Measurements from ENCODE around the gene FGD5.

Gene FGD5

DNA sequence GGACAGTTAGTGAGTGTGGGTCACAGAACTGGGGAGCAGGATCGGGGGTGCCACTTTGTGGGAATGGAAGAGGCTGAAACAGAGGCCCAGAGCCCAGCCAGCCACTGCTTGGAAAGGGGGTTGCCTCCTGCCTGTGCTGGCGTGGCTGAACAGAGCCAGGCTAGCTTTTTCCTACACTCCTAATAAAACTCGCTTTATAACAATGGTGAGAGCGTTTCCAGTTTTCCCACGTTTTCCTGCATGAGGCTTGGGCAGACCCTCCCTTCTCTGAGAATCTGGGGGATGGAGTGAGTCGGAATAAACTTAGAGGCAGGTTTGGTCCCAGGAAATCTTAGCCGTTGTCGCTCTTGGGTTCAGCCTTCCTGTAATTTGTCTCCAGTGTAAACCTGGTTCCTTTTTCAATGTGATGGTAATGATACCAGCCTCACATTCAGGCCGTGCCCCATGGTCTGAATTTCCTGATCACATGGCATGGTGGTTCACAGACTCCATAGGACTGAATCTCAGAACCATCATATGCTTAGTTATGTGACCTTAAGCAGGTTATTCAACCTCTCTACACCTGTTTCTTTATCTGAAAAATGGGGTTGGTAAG lies 6.5 kb upstream of the FGD5 start:
- no peak overlapping the region for H3K4me3 ChIP-seq (ENCODE audit: low read length)
- TF ChIP-seq, protein P1, sequence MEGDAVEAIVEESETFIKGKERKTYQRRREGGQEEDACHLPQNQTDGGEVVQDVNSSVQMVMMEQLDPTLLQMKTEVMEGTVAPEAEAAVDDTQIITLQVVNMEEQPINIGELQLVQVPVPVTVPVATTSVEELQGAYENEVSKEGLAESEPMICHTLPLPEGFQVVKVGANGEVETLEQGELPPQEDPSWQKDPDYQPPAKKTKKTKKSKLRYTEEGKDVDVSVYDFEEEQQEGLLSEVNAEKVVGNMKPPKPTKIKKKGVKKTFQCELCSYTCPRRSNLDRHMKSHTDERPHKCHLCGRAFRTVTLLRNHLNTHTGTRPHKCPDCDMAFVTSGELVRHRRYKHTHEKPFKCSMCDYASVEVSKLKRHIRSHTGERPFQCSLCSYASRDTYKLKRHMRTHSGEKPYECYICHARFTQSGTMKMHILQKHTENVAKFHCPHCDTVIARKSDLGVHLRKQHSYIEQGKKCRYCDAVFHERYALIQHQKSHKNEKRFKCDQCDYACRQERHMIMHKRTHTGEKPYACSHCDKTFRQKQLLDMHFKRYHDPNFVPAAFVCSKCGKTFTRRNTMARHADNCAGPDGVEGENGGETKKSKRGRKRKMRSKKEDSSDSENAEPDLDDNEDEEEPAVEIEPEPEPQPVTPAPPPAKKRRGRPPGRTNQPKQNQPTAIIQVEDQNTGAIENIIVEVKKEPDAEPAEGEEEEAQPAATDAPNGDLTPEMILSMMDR (conservative IDR thresholded peaks at IDR 0.05; ENCODE audit: low read depth, low read length), result no peak
- DNase-seq (ENCODE audit: low read depth), result no peak

DNA sequence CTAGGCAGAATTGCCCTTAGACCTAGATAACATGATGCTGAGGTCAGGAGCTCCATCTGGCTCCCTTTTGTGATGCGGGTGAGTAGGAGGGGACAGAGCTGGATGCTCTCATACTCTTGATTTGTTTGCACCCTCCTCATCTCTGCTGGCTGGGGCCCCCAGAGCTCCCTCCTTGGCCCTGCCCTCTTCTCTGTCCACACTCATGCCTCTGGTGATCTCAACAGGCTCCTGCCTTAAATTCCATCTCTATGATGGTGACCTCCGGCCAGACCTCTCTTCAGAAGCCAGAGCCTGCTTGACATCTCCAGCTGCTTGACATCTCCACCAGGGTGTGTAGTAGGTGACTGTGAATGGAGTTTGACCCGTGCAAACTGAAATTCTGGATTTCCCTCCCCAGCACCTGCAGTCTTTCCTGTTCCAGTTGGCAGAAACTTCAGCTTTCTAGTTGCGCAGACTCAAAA lies 4.3 kb upstream of the FGD5 start:
- TF ChIP-seq, protein P1 (conservative IDR thresholded peaks at IDR 0.05; ENCODE audit: low read depth, low read length), result no peak
- H3K4me3 ChIP-seq (ENCODE audit: low read length), result no peak overlapping the region
- DNase-seq (ENCODE audit: low read depth), result no peak

DNA sequence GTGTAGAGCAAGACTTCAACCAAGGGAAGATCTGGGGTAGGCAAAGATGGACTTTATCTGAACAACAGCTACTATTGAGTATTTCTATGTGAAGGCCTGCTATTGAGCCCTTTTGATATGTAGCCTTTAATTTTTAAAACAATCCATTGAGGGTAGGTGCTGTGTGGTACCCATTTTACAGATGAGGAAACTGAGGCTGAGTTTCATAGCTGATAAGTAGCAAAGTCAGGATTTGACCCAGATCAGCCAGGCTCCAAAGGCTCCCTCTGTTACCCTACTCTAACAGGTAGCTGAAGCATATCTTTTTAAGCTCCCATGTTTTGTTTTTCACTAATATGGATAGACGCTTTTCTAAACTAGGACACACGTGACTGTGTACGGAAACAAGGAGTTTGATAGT lies 2.4 kb upstream of the FGD5 start:
- H3K4me3 ChIP-seq (ENCODE audit: low read length), result no peak overlapping the region
- no peak for DNase-seq (ENCODE audit: low read depth)
- TF ChIP-seq, protein P1 (conservative IDR thresholded peaks at IDR 0.05; ENCODE audit: low read depth, low read length), result no peak

DNA sequence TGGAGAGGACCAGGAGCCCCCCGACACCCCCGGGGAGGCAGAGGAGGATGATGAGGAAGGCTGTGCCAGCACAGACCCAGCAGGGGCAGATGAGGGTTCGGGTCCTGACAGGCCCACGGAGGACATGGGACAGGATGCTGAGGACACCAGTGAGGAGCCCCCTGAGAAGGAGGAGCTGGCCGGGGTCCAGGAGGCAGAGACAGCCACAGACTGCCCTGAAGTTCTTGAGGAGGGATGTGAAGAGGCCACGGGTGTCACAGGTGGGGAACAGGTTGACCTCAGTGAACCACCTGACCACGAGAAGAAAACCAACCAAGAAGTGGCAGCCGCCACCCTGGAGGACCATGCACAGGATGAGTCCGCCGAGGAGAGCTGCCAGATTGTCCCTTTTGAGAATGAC lies 909 bp downstream of the FGD5 start:
- TF ChIP-seq, protein P1 (conservative IDR thresholded peaks at IDR 0.05; ENCODE audit: low read depth, low read length), result no peak
- H3K4me3 ChIP-seq (ENCODE audit: low read length), result no peak overlapping the region

DNA sequence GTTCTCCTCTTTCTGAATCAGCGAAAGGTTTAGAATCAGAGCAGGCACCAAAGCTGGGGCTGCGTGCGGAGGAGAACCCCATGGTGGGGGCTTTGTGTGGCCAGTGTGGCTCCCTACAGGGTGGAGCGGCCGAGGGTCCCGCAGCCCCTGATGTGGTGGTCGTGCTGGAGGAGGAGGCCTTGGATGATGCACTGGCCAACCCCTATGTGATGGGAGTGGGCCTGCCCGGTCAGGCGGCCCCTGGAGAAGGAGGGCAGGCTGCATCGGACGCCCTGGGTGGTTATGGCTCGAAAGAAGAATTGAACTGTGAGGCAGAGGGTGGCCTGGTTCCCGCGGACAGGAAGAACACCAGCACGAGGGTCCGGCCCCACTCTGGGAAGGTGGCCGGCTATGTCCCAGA lies 1.4 kb downstream of the FGD5 start:
- DNase-seq (ENCODE audit: low read depth), result no peak
- TF ChIP-seq, protein P1 (conservative IDR thresholded peaks at IDR 0.05; ENCODE audit: low read depth, low read length), result no peak
- H3K4me3 ChIP-seq (ENCODE audit: low read length), result no peak overlapping the region

More for the DNA sequence above, 909 bp downstream of the FGD5 start:
- DNase-seq (ENCODE audit: low read depth), result no peak

DNA sequence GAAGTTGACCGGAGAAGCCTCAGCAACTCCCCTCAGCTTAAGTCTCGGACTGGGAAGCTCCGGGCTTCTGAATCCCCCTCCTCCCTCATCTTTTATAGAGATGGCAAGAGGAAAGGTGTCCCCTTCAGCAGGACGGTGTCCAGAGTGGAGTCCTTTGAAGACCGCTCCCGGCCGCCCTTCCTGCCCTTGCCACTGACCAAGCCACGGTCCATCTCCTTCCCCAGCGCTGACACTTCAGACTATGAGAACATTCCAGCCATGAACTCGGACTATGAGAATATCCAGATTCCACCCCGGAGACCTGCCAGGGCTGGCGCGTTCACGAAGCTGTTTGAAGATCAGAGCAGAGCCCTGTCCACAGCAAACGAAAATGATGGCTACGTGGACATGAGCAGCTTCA lies 2.4 kb downstream of the FGD5 start:
- no peak for DNase-seq (ENCODE audit: low read depth)
- TF ChIP-seq, protein P1 (conservative IDR thresholded peaks at IDR 0.05; ENCODE audit: low read depth, low read length), result no peak

DNA sequence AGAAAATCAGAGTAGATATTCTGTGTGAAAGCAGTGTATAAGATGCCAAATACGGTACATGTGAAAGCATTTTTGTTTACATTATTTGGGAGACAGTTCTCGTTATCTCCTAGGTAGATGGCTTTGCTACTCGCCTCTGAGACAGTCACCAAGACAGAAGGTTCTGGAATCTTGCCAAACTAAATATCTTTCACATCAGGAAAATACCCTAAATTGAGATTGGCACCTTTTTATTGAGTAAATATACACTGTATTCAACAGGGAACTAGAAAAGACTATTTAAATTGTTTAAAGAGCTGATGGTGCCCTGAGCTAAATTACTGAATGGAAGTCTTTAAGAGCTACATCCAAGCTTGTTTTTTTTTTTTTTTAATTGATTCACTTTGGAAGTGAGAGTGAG lies 3.4 kb downstream of the FGD5 start:
- no peak for DNase-seq (ENCODE audit: low read depth)
- no peak overlapping the region for H3K4me3 ChIP-seq (ENCODE audit: low read length)
- TF ChIP-seq, protein P1 (conservative IDR thresholded peaks at IDR 0.05; ENCODE audit: low read depth, low read length), result no peak

More for the DNA sequence above, 2.4 kb downstream of the FGD5 start:
- no peak overlapping the region for H3K4me3 ChIP-seq (ENCODE audit: low read length)
